ENCODE results near the gene ETV1.

DNA sequence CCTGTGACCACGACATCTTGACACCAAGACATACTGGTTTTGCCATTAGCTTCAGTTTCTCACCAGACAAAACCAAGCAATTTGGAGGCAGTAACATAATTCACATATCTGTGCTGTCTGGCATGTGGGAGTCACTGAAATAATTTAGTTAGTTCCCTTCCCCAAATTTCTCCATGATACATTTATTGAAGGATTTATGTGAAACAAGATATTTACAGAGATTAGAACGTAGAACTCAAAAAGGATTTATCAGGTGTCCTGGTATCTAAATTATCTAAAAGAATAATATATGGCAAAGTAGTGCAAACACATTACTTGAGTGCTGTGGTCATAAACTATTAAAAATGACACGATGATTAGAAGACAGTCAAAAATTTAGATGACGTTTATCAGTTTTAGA is 98.7 kb downstream of the ETV1 start:
- TF ChIP-seq, protein P1, sequence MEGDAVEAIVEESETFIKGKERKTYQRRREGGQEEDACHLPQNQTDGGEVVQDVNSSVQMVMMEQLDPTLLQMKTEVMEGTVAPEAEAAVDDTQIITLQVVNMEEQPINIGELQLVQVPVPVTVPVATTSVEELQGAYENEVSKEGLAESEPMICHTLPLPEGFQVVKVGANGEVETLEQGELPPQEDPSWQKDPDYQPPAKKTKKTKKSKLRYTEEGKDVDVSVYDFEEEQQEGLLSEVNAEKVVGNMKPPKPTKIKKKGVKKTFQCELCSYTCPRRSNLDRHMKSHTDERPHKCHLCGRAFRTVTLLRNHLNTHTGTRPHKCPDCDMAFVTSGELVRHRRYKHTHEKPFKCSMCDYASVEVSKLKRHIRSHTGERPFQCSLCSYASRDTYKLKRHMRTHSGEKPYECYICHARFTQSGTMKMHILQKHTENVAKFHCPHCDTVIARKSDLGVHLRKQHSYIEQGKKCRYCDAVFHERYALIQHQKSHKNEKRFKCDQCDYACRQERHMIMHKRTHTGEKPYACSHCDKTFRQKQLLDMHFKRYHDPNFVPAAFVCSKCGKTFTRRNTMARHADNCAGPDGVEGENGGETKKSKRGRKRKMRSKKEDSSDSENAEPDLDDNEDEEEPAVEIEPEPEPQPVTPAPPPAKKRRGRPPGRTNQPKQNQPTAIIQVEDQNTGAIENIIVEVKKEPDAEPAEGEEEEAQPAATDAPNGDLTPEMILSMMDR (IDR thresholded peaks at IDR 0.05) = no peak
- no peak for TF ChIP-seq POLR2A (IDR thresholded peaks at IDR 0.05)
